Activated CD4-positive, alpha-beta T cell treated with anti-CD3 and anti-CD28 coated beads, Interleukin-2, amount 50 U/mL, for 1 hour (primary cell): ENCODE results near the gene UNG.

Experiments
- DNase-seq: peaks from one replicate; pipeline ENCODE4 v3.0.0-alpha.2; 2020

UNG gene

GRCh38 chr12:109092497-109093021, 4.8 kb upstream of the UNG start:
- DNase-seq: no peak

DNA sequence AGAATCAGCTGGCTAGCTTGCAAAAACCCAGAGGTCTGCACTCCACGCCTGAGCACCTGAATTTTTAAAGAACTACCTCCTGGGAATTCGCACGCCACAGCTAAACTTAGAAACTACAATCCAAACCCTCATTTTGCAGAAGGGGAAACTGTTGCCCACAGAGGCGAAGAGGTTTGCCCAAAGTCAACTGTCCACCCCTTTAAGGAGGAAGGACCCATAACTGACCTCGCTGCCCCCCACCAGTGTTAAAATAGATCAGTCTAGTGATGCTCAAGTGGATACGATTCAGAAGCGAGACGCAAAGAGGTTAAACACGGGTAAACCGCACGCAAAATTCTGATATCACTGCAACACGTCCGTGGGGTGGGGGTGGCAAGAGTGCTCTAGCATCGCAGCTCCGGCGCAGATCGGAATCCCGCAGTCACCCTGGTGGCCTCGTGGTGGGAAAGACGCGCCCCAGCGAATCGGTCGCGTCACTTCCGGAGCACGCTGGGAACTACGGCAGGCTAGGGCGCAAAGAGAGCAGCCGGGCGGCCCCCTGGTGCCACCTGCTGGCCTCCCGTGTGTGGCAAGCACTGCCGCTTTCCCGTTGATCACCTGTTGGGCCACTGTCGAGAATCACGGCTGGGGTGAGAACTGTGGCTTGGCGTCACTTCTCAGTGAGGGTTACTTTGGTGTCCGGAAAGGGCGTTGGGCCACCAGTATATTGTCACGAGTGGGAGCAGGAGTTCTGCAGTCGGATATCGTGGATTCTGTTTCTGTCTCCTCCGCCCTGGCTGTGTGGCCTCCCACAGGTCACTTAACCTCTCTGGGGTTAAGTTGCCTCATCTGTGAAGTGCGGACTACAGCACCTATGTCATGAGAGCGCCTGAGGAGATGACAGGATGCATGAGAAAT, 4.1 kb upstream of the UNG start, which contains the start of gene ALKBH2:
TSS of gene ALKBH2 (minus strand) at position 451 of the 897 bp plus-strand sequence. CDS start 686 bp downstream, outside the sequence.
- peak; percentile 95 for DNase-seq

DNA sequence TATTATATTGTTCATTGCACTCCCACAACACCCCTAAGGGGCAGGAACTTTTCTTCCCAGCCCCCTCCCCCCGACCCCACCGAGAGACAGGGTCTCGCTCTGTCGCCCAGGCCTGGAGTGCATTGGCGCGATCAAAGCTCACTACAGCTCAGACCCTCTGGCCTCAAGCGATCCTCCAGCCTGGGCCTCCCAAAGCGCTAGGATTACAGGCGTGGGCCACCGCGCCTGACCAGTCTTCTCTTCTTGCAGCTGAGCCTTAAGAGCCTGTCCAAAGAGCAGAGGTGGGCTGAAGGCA, 310 bp upstream of the UNG start:
- no peak for DNase-seq

DNA sequence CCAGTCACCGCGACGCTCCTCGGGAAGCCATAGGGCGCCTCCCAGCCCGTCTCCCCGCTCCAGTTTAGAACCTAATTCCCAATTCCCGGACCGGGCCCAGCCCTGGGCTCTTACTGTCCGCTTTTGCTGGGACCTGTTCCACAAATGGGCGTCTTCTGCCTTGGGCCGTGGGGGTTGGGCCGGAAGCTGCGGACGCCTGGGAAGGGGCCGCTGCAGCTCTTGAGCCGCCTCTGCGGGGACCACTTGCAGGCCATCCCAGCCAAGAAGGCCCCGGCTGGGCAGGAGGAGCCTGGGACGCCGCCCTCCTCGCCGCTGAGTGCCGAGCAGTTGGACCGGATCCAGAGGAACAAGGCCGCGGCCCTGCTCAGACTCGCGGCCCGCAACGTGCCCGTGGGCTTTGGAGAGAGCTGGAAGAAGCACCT, 797 bp downstream of the UNG start:
- no peak for DNase-seq

DNA sequence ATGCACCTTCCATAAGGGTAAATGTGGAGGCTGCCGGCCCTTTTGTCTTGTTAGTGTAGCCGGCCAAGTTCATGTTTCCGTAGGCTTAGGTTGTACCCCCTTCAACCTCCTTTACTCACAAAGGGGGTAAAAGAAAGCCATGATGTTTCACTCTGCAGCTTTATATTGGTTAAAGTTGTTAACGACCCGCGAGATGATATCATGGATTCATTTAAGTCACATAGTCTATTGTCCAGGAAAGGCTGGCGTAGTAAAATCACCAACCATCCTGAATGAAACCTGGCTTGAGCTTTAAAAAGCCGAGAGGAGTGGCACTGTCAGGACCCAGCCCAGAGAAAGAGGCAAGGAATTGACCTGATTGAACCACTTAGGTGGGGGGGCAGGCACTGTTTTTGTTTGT, 1.3 kb downstream of the UNG start:
- DNase-seq: no peak

- DNase-seq: no peak
These were observed 2.1 kb downstream of the UNG start for GRCh38 chr12:109099431-109100020.

GRCh38 chr12:109100741-109101140, 3.3 kb downstream of the UNG start:
- DNase-seq: no peak

DNA sequence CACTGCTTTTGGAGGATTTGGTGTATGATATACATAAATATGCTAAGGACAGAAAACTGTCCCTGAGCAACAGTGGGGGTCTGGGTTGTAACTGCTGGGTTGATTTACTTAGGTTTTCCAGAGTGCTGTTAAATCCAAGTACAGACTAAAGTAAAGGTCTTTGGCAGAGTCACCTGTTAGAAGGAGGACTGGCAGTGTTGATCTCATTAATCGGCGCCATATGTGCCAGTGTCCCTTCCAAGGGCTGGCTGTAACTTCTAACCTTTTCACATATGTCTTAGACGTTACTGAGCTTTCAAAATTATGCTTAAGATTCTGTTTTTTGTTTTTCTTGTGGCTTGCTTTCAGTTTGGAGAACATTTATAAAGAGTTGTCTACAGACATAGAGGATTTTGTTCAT, 5.1 kb downstream of the UNG start:
- DNase-seq: no peak

DNA sequence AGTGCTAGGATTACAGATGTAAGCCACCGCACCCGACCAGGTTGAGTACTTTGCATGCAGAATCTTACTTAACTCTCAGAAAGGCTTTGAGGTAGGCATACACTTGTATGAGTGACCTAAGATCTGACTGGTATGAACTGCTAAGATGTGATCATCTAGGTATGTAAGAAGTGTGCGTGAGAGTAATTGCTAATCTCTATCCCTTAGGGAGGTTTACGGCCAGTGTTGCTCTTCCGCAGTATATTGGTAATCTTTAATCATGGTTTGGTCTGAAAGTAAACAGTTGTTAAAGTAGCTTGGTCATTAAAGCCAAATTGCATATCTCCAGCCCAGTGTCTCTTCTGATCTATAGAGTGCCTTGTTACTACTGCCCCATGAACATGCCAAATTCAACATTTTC, 7.8 kb downstream of the UNG start:
- DNase-seq: no peak

DNA sequence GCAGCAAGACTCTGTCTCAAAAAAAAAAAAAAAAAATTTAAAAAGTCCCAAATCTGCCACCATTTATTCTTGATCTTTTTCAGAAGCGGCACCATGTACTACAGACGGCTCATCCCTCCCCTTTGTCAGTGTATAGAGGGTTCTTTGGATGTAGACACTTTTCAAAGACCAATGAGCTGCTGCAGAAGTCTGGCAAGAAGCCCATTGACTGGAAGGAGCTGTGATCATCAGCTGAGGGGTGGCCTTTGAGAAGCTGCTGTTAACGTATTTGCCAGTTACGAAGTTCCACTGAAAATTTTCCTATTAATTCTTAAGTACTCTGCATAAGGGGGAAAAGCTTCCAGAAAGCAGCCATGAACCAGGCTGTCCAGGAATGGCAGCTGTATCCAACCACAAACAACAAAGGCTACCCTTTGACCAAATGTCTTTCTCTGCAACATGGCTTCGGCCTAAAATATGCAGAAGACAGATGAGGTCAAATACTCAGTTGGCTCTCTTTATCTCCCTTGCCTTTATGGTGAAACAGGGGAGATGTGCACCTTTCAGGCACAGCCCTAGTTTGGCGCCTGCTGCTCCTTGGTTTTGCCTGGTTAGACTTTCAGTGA, 12.5 kb downstream of the UNG start:
- DNase-seq: no peak

DNA sequence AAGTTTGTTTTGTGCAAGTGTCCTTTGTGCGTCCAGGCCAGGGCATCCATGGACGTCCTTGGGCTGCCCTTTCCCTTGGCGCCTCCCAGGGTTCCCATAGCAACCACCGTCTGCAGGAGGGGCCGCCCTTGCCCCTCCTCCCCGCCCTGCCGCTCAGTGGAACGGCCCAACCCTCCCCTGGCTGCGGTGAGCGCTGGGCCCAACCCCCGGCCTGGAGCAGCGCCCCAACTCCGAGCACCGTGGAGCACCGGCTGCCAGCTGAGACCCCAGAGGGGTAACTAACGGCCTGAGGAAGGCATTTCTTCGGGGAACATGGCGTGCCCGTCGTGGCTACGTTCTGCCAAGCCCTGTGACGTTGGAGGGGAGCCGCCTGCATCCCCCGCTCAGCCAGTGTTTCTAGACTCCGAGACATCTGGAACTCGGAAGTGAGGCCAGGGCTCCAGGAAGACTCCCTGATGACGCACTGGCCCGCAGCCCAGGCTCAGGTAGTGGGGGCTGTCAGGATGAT, 13.6 kb downstream of the UNG start:
- peak; percentile 45 for DNase-seq

DNA sequence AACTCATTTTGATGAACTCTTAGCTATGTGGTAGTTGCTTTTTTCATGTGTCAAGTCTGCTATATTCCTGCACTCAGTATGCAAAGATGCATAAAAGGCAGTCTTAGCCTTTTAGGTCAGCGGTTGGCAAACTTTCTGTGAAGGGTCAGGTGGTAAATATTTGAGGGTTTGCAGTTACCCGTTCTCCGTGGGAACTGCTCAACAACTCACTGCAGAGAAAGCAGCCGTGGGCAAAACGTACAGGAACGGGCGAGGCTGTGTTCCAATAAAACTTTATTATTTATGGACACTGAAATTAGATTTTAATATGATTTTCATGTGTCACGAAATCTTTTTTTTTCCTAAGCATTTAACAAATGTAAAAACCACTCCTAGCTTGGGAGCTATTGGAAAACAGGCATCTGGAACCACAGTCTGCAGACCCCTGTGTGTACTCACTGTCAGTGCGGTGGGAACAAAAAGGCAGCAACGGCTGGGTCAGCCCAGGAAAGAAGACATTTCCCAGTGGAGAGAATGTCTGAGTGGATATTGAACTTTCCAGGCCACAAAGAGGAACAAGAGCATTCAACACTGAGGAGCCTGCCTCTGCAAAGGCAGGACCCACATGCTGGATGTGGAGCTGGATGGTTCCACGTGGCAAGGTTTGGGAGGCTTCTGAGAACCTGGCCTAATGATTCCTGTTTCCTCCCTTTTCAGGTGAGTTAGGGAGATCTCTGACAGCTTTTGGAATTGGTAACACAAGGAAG, 15.5 kb downstream of the UNG start:
- no peak for DNase-seq

- no peak for DNase-seq
These were observed 16.4 kb downstream of the UNG start for GRCh38 chr12:109113661-109114321.

DNA sequence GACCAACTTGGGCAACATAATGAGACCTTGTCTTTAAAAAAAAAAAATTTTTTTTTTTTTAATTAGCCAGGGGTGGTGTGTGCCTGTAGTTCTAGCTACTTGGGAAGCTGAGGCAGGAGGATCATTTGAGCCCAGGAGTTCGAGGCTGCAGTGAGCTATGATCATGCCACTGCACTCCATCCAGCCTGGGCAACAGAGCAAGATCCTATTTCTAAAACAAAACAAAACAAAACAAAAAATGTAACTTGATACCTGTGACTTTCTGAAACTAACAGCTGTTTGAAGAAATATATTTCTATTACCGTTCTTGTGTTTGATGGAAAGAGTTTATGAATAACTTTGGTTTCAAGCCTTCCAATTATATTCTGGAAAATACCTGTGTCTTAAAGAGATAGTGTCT, 17.2 kb downstream of the UNG start:
- DNase-seq: no peak

DNA sequence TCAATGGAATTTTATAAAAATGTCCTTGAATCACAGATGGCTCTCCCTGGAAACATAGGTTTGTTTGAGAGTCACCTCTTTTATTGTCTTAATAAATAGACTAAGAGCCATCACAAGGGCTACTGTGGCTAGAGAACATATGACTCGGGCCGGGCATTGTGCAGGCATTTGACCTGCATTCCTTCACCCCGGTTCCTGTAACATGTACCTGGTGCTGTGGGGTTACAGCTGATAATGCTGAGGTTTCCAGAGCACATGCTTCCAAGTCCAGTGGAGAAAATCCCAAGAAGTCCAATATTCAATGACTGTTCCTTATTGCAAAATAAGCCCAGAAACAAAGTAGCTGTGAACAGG, 18.0 kb downstream of the UNG start:
- DNase-seq: no peak

DNA sequence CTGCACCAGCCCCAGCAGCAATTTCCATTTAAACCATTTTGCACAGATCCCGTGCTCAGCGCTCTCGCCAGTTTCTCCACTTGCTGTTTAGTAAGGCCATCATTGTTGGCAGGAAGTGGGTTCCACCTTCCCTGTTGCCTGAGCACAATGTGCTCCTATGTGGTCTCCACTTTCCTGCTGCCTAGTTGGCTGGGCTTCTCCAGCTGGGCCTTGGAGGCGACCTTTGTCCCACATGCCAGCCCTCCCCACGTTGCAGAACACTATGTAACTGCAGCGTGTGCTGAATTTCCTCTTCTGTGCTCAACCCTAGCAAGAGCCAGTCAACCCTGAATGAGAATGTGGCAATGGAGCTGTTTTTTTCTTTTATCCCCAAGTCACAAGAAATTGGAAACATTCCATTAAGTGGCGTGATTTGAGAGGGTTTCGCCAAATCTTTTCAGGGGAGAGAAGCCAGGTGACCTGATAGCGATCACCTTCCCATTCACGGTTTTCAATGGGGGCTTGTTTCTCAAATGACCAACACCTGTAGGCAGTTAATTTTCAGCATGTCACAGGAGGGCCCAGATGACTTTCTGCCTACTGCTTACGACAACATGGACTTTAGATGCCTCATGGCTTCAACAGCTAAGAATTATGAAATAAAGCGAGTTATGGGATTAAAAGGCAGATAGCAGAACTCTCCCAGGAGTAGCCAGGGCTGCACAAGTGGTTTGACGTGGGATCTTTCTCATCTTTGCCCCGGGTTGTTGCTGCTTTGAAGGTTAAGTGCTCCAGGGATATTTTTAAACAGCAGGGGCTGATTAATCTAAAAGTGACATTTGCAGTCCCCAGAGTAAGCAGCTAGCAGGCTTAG, 18.6 kb downstream of the UNG start, which contains the start of gene ACACB:
TSS of gene ACACB (plus strand) at position 830 of the 853 bp plus-strand sequence. CDS start 22,819 bp downstream, outside the sequence.
- no peak for DNase-seq

- DNase-seq: no peak
These were observed 19.2 kb downstream of the UNG start for GRCh38 chr12:109116611-109116949.

- no peak for DNase-seq
These were observed 22.7 kb downstream of the UNG start for GRCh38 chr12:109120095-109120494.

DNA sequence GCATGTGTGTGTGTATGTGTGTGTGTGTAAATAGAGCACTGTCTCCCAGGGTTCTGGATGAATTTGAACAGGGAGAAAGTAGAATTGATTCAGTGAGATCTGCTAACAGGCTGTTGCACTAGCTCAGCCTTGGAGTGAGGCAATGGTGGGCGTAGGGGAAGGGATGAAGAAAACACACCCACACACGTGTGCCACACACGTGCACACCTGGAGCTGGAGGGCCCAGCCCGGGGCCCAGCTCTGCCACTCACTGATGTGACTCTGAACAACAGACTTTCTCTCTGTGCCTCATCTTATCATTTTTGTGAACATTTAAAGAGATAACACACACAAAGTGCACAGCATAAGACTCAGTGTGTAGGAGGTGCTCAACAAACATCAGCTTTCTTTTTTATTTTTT, 23.2 kb downstream of the UNG start:
- DNase-seq: no peak

- no peak for DNase-seq
These were observed 24.0 kb downstream of the UNG start for GRCh38 chr12:109121346-109121880.
